GM19372 (cell line): ENCODE results near the gene FAM72B.
"Not testable (repeated sequence)": the region's sequence is repeated elsewhere in the genome, so short reads cannot be mapped to it uniquely, and the experiment has no call there.

Experiments used
- ATAC-seq: cut with Tn5 transposase; IDR thresholded peaks from one replicate; pipeline ENCODE4 v1.9.1; 2021; ENCODE audit warnings: mild to moderate bottlenecking, low read depth, moderate library complexity; ENCODE audit not compliant: unreplicated experiment

FAM72B gene

GRCh38 chr1:121200985-121201981 lies 17.1 kb upstream of the FAM72B start:
- not testable (repeated sequence) for ATAC-seq

GRCh38 chr1:121200232-121200631 lies 16.1 kb upstream of the FAM72B start:
- not testable (repeated sequence) for ATAC-seq

- ATAC-seq, result not testable (repeated sequence)
Observed at GRCh38 chr1:121199763-121200162, 15.6 kb upstream of the FAM72B start.

GRCh38 chr1:121197095-121197882 lies 13.1 kb upstream of the FAM72B start:
- not testable (repeated sequence) for ATAC-seq

GRCh38 chr1:121192512-121192911 lies 8.4 kb upstream of the FAM72B start:
- ATAC-seq, result not testable (repeated sequence)

- not testable (repeated sequence) for ATAC-seq
Observed at GRCh38 chr1:121187914-121188313, 3.8 kb upstream of the FAM72B start.

GRCh38 chr1:121186191-121186590 lies 2.1 kb upstream of the FAM72B start:
- ATAC-seq, result not testable (repeated sequence)

GRCh38 chr1:121185140-121185708 lies 1.1 kb upstream of the FAM72B start:
- ATAC-seq, result peak; percentile 1

GRCh38 chr1:121183867-121184266 lies 273 bp downstream of the FAM72B start:
- ATAC-seq, result not testable (repeated sequence)

- ATAC-seq, result not testable (repeated sequence)
Observed at GRCh38 chr1:121178197-121178596, 5.9 kb downstream of the FAM72B start.

- ATAC-seq, result not testable (repeated sequence)
Observed at GRCh38 chr1:121176649-121177048, 7.5 kb downstream of the FAM72B start.

- ATAC-seq, result not testable (repeated sequence)
Observed at GRCh38 chr1:121168152-121168668, 15.9 kb downstream of the FAM72B start.

GRCh38 chr1:121167225-121167738 lies 16.9 kb downstream of the FAM72B start:
- ATAC-seq, result not testable (repeated sequence)

GRCh38 chr1:121165296-121165695 lies 18.8 kb downstream of the FAM72B start:
- ATAC-seq, result not testable (repeated sequence)

- not testable (repeated sequence) for ATAC-seq
Observed at GRCh38 chr1:121163850-121164757, 20.0 kb downstream of the FAM72B start.

- not testable (repeated sequence) for ATAC-seq
Observed at GRCh38 chr1:121161199-121161901, 22.8 kb downstream of the FAM72B start.

GRCh38 chr1:121160118-121160517 lies 24.0 kb downstream of the FAM72B start:
- not testable (repeated sequence) for ATAC-seq

- ATAC-seq, result not testable (repeated sequence)
Observed at GRCh38 chr1:121157609-121158008, 26.5 kb downstream of the FAM72B start.
